ENCODE data around the gene COL6A2. TPM values are rescaled to one million over a fixed set of nuclear protein-coding genes. Genes with fewer than 3 reads are reported as not detected.

Gene COL6A2
- total RNA-seq, 1 donor from 2014 or later, result 18.5 TPM

DNA sequence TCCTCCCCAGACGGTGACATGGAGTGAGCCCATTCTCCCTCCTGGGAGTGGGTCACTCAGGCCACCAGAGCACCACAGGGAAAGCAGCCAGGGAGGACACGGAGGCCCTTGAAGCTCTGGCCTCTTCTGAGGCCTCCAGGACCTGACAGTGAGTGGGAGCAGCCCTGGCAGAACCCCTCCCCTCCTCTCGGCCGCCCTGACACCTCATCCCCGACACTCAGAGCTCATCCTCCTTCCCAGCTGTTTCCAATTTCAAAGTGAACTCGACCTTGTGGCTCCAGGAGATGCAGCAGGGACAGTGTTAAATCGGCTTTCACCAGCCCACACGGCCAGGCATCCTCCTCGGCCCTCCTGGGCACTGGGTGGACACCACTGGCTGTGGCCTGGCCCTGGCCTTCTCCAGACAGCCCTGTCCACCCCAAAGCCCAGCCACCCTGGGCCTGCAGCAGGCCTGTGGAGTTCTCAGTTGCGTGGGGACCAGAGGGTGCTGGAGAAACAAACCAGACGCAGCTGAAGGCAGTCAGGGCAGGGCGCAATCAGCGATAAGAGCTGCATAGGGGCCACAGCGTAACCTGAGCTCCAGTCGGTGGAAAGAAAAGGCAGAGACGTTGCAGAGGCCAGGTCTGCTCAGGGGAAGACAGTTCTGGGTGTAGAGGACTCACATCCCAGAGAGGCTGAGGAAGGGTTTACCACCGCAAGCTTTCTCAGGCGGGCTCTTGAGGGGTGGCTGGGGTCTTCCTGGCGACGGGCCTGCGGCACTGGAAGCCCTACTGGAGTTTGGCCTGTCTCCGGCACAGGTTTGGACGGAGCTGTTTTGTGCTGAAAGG, 30.4 kb downstream of the COL6A2 start:
- Mint-ChIP-seq H3K4me1 (no peaks in the 10 kb centered on the region), H3K9me3 (peaks cover 3% of the 10 kb centered on the region), H3K4me3 (no peak overlapping the region), H3K27me3 (ENCODE audit: low read depth) (no peaks in the 10 kb centered on the region), H3K36me3 (ENCODE audit: low read depth) (no peaks in the 10 kb centered on the region), H3K27ac (ENCODE audit: unreplicated experiment) (peak overlapping the region; percentile 84)
- TF ChIP-seq, protein P1, sequence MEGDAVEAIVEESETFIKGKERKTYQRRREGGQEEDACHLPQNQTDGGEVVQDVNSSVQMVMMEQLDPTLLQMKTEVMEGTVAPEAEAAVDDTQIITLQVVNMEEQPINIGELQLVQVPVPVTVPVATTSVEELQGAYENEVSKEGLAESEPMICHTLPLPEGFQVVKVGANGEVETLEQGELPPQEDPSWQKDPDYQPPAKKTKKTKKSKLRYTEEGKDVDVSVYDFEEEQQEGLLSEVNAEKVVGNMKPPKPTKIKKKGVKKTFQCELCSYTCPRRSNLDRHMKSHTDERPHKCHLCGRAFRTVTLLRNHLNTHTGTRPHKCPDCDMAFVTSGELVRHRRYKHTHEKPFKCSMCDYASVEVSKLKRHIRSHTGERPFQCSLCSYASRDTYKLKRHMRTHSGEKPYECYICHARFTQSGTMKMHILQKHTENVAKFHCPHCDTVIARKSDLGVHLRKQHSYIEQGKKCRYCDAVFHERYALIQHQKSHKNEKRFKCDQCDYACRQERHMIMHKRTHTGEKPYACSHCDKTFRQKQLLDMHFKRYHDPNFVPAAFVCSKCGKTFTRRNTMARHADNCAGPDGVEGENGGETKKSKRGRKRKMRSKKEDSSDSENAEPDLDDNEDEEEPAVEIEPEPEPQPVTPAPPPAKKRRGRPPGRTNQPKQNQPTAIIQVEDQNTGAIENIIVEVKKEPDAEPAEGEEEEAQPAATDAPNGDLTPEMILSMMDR (conservative IDR thresholded peaks at IDR 0.05), result no peak
- DNase-seq (ENCODE audit: low read depth, low spot score), result no peak

GRCh38 chr21:46128933-46129571, 31.1 kb downstream of the COL6A2 start:
- H3K4me1 Mint-ChIP-seq, result no peaks in the 10 kb centered on the region
- no peak for DNase-seq (ENCODE audit: low read depth, low spot score)
- no peaks in the 10 kb centered on the region for H3K27me3 Mint-ChIP-seq (ENCODE audit: low read depth)
- no peak overlapping the region for H3K27ac Mint-ChIP-seq (ENCODE audit: unreplicated experiment)
- TF ChIP-seq, protein P1 (conservative IDR thresholded peaks at IDR 0.05), result no peak
- no peak overlapping the region for H3K4me3 Mint-ChIP-seq
- H3K36me3 Mint-ChIP-seq (ENCODE audit: low read depth), result no peaks in the 10 kb centered on the region
- no peaks in the 10 kb centered on the region for H3K9me3 Mint-ChIP-seq

DNA sequence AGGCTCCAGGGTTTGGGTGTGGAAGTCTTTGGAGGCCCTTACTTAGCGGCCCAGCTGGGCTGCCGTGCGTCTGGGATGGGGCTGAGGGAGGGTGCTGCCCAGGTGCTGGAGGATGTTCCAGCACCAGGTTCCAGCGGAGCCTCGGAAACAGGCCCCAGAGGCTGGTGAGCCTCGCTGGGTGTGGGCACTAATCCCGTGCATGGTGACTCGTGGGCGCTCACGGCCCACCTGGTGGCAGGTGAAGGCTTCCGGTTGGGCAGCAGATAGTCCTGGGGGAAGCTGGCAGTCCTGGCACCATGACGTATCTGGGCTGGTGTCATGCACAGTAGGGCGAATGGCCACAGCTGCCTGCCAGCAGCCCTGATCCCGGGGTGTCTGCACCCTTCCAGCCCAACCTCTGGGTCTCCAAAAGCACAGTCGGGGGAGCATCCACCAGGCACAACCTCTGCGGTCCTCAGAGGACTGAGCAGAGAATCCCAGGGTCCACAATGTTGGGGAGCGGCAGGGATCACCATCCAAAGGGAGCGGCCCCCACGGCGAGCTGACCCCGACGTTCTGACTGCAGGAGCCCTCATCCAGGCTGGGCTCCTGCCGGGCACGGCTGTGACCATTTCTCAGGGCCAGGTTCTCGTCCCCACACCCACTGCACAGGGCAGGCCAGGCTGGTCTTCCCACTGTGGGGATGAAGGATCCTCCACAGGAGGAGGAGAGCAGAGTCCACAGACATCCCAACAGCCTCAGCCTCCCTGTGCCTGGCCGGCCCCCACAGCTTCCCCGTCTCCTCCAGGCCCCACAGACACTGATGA, 32.1 kb downstream of the COL6A2 start:
- DNase-seq (ENCODE audit: low read depth, low spot score), result no peak
- TF ChIP-seq, protein P1 (conservative IDR thresholded peaks at IDR 0.05), result no peak
- Mint-ChIP-seq H3K27ac (ENCODE audit: unreplicated experiment) (no peak overlapping the region), H3K36me3 (ENCODE audit: low read depth) (no peaks in the 10 kb centered on the region), H3K9me3 (no peaks in the 10 kb centered on the region), H3K27me3 (ENCODE audit: low read depth) (no peaks in the 10 kb centered on the region), H3K4me1 (no peaks in the 10 kb centered on the region), H3K4me3 (no peak overlapping the region)

DNA sequence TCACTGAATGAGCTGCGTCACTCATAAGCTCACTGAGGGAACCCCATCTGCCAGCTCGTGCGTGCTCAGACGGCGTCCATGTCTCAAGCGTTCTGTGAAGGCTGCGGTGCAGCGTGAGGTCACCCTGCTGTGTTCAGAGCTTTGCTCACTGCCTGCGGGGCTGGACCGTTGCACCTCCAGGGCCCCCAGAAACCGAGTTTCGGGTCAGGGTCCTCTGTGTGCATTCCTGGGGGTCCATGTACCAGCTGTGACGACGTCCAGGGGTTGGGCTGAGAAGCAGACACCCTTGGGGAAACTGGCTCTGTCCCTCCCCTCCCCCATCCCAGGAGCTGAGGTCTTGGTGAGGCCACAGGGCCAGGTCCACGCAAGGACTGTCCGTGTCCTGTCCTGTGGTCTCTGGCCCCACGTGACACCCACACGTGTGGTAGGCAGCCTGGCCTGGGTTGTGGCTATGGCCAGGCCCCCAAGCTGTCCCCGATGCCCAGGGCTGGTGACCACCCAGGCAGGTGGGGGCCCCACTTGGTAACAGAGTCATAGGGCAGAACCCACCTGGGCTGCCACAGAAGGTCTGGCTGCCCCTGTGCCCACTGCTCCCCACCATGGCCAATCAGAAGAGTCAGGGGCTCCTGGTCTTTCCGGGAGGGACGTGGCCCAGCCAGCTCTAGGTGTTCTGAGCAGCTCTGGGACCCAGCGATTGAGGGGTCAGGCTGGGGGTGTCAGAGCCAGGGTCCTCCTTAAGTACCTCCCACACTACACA, 33.1 kb downstream of the COL6A2 start:
- TF ChIP-seq, protein P1 (conservative IDR thresholded peaks at IDR 0.05), result no peak
- H3K9me3 Mint-ChIP-seq, result no peaks in the 10 kb centered on the region
- H3K27me3 Mint-ChIP-seq (ENCODE audit: low read depth), result peaks cover 2% of the 10 kb centered on the region
- no peak for DNase-seq (ENCODE audit: low read depth, low spot score)
- no peak overlapping the region for H3K27ac Mint-ChIP-seq (ENCODE audit: unreplicated experiment)
- H3K36me3 Mint-ChIP-seq (ENCODE audit: low read depth), result no peaks in the 10 kb centered on the region
- H3K4me3 Mint-ChIP-seq, result no peak overlapping the region
- H3K4me1 Mint-ChIP-seq, result no peaks in the 10 kb centered on the region

GRCh38 chr21:46131588-46131837, 33.6 kb downstream of the COL6A2 start:
- no peak overlapping the region for H3K4me3 Mint-ChIP-seq
- peaks cover 4% of the 10 kb centered on the region for H3K27me3 Mint-ChIP-seq (ENCODE audit: low read depth)
- no peaks in the 10 kb centered on the region for H3K9me3 Mint-ChIP-seq
- no peak for DNase-seq (ENCODE audit: low read depth, low spot score)
- H3K27ac Mint-ChIP-seq (ENCODE audit: unreplicated experiment), result no peak overlapping the region
- no peaks in the 10 kb centered on the region for H3K36me3 Mint-ChIP-seq (ENCODE audit: low read depth)
- TF ChIP-seq, protein P1 (conservative IDR thresholded peaks at IDR 0.05), result no peak
- H3K4me1 Mint-ChIP-seq, result no peaks in the 10 kb centered on the region

Data from neural crest cell (in vitro differentiated cells).